ENCODE data around the gene HADH.
"Not testable (repeated sequence)": the region's sequence is repeated elsewhere in the genome, so short reads cannot be mapped to it uniquely, and the experiment has no call there.

HADH gene

DNA sequence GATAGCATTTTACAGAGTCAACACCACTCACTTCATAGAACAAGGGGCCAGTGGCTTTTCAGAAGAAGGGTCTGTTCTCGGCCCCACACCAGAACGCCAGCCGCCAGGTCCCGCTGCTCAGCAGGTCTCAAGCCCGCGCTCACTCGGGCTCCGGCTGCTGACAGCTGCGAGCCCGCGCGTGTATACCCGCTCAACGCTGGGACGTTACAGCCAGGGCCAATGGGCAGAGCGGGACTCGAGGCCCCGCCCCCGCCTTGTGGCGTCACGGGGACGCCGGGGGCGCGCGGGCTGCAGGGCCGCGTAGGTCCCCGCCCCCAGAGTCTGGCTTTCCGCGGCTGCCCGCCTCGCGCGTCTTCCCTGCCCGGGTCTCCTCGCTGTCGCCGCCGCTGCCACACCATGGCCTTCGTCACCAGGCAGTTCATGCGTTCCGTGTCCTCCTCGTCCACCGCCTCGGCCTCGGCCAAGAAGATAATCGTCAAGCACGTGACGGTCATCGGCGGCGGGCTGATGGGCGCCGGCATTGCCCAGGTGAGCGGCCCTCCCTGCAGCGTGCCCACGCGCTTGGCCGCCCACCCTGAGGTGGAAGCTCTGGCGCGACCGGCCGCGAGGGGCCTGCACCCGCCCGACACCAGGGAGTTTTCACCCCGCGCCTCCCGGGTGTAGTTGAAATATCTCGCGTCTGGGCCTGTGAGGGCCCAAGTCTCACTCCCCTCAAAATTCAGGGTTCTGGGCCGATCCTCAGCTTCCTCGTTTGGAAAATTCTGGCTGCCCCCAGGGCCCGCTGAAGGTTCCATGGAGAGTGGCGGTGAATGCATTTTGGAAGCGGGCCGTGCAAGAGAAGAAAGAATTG lies at the start of gene HADH:
Gene HADH, plus strand, starts transcription at position 353 of the 850 bp plus-strand sequence. Its CDS starts 44 bp downstream, at position 397.
- DNase-seq = peak; percentile 96

DNA sequence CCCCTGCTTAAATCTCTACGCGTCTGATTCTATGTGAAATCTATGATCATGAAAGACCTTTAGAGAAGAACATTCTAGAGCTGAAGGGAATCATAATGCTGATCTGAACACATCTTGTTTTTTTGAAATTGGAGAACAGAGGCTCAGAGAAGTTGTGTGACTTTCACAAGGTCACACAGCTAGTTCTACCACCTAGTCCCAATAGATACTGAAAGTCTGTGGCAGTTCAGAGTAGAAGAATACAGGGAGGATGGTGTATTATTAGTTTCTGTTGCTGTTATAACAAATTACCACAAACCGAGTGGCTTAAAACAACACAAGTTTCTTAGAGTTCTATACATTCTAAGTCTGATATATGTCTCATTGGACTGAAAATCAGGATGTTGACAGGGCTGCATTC lies 43.9 kb upstream of the HADH start:
- DNase-seq = no peak

DNA sequence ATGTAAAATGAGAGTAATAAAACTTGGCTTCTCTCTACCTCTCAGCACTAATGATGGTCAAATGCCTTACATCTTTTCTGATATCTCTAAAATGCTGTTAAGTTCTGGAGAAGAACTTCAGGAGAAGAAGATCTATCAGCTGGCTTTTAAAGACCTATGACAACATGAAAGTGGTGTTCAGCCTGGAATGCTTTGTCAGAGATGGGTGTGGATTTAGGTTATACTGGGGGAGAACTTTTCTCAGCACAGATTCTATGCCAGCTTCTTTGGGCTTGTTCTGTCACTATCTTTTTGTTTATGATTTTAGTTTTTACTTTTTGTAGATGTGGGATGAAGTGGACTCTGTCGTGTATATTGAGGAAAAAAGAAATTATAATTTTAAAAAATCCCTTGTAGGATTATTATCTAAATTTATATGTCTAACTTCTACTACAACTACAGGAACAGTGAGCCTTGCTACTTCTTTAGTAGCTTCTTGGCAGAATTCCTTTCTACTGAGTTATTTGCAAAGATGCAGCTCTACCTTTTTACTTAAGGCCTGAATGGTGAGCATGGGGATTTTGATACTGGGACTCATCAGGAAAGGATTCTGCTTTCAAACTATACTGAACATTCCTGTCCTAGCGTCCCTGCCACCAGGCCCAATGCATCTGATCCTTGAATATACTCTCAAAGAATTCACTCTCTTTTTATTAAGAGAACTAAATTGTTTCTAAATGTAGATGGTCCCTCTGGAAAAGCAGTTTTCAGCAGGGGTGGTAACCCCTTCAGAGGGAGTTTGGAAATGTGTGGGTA lies 38.7 kb upstream of the HADH start:
- DNase-seq = no peak

DNA sequence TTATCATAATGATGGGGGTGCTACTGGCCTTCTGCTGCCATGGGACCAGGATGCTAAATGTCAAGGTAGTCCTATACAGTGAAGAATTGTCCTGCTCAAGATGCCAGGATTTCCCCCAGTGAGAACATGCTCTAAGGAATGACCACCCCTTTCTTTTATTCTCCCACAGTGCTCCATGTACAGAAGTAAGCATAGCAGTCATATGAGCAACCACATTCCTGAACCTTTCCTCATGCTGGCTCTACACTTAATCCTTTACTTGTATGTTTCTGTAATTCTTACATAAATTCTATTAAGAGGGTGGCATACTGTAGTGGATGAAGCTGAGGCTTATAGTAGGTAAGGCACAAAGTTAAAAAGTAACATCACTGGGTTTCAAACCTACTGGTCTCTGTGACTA lies 38.1 kb upstream of the HADH start:
- no peak for DNase-seq

DNA sequence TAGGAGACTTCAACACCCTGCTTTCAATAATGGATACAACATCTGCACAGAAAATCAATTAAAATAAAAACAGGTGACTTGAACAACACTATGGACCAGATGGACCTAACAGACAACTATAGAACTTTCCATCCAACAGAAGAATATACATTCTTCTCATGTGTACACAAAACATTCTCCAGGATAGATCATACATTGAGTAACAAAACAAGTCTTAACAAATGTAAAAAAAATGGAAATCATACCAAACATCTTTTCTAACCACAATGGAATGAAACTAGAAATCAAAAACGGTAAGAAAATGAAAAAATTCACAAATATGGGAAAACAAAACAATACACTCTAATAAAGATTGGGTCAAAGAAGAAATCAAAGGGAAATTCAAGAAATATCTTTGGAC lies 33.7 kb upstream of the HADH start:
- DNase-seq = no peak

DNA sequence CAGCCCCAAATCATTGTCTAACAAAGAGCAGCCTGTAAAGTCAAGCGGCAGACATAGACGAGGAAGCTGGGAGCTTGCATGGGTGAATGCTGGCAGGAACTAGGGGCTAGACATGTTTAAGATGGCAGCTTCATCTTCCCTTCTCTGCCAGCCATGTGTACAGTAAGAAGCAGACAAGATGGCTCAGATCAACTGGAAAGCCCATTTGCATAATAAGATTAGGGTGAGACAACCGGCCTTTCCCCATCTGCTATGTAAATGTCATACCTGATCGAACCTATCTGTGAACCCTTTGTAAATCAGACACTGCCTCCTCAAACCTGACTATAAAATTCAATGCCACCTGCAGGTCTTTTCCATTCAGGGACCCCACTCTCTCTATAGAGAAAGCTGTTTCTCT lies 22.8 kb upstream of the HADH start:
- no peak for DNase-seq

DNA sequence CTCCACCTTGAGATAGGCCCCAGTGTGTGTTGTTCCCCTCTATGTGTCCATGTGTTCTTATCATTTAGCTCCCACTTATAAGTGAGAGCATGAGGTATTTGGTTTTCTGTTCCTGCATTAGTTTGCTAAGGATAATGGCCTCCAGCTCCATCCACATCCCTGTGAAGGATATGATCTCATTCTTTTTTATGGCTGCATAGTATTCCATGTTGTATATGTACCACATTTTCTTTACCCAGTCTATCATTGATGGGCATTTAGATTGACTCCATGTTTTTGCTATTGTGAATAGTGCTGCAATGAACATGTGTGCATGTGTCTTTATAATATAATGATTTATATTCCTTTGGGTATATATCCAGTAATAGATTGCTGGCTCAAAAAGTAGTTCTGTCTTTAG lies 22.2 kb upstream of the HADH start:
- DNase-seq = not testable (repeated sequence)

DNA sequence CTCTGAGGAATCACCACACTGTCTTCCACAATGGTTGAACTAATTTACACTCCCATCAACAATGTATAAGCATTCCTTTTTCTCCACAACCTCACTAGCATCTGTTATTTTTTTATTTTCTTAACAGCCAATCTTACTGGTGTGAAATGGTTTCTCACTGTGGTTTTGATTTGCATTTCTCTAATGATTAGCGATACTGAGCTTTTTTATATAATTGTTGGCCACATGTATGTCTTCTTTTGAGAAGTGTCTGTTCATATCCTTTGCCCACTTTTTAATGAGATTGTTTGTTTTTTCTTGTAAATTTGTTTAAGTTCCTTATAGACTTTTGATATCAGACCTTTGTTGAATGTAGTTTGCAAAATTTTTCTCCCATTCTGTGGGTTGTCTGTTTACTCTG lies 21.8 kb upstream of the HADH start:
- DNase-seq = not testable (repeated sequence)

DNA sequence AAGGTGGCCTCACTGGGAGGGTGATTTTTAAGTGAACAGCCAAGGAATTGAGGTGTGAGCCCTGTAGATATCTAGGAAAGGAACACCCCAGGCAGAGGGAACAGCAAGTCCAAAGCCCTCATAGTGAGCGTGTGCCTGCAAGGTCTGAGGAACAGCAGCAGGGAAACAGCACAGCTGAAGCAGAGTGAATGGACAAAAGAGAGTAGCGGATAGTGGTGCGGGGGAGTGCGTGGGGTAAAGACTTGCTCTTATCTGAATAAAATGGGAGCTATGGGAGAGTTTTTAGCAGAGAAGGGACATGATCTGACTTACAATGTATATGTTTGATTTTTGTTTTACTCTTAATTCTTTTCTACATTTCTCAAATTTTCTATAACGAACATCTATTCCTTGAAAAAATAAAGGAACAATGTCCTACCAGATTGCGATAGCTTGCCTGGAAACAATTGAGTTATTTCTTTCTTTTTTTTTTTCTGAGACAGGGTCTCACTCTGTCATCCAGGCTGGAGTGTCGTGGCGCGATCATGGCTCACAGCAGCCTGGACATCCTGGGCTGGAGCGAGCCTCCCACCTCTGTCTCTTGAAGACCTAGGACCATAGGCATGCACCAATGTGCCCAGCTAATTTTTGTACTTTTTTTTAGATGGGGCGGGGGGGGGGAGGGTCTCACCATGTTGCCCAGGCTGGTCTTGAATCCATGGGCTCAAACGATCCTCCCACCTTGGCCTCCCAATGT lies 19.5 kb upstream of the HADH start:
- no peak for DNase-seq

DNA sequence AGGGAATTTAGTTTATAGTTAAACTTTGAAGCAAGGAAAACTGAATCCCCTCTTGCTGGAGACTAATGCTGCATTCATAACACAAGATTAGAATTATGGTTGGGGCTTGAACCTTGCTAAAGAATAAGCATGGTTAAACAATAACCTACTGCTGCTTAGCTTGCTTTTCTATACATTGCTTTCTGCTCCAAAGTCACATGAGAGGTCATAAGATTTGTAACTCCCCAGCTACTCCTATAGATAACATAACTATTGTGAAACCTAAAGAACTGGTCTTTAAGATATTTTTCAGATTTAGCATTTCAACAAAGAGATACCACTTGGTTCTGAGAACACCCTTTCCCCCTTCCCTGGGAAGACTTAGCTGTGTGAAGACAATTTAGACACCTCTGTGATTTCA lies 17.1 kb upstream of the HADH start:
- DNase-seq = no peak

DNA sequence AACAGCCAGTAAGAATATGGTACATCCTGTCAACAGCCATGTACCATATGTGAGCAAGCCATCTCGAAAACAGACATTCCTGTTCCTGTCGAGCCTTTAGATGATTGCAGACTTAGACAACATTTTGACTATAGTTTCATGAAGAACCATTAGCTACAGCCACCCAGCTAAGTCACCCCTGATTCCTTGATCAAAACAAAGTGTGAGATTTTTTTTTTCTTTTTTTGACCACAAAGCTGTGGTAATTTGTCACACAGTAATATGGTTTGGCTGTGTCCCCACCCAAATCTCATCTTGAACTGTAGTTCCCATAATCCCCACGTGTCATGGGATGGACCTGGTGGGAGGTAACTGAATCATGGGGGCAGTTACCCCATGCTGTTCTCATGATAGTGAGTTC lies 15.2 kb upstream of the HADH start:
- DNase-seq = no peak

DNA sequence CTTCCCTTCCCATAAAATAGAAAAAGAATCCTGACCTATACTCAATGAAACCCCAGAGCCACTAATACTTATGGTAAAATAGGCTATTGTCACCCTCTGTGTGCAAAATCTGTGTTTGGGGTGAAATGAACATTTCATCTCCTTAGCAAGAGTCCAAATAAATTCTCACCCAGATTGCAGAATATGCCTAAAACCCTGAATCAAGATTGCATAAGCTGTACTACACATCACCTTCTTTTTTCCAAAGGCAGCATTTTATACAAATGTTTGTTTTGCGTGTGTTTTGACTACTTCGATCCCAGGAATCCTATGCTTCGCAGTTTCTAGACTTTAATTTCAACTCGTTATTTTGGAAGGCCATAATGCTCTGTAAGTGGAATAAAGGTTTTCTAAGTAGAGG lies 12.2 kb upstream of the HADH start:
- DNase-seq = no peak

DNA sequence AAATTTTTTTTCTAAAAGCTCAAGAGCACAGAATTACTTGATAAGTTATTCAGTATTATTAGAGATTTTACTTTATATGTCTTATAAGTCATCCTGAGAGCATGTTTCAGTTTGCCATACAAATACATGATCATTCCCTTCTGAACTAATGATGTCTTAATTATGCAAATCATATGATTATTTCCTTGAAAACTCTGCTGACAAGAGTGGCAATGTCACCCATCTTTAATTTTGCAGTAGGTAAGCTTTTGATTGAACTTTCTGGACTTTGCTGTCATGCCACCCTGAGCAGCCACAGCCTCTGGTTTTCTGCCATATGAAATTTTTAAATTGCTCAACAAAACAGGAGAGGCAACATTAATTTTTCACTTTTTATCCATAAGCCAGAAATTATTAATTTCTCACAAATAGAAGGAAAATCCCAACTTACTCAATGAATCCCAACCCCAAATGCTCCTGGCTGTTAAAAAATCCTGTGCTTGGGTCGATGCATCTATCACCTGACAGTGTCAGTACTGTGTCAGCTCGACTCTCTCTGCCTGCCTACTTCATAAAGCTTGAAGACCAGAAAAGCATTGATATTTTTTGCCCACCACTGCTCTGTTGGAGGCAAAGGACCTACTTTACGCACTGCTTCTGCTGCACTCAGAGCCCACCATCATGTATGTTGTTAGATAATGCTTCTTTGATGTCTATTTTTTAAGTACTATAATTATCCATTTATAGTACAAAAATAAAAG lies 11.6 kb upstream of the HADH start:
- DNase-seq = no peak

DNA sequence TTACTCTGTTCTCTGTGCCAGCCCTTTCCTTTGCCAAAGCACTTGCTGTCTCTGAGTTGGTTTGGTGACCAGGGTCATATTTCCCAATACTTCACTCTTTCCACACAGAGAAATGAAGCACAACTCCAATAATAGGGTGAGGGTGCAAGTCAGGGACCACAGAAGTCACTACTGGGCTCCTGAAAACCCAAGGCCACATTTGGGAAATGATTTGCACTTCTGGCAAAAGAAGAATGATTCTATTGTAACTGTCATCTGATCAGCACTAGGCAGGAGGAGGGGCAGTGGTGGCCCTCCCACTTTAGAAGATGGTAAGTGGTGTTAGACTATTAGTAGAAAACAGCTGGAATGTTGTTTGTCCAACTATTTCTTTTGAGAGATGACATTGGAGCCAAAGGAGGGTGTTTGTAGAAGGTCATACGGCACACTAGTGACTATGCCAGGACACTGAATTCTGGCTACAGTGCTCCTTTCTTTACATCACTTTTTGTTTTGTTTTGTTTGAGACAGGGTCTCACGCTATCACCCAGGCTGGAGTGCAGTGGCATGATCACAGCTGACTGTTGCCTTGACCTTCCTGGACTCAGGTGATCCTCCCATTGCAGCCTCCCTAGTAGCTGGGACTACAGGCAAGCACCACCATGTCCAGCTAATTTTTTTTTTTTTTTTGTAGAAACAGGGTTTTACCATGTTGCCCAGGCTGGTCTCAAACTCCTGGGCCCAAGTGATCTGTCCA lies 10.8 kb upstream of the HADH start:
- no peak for DNase-seq

DNA sequence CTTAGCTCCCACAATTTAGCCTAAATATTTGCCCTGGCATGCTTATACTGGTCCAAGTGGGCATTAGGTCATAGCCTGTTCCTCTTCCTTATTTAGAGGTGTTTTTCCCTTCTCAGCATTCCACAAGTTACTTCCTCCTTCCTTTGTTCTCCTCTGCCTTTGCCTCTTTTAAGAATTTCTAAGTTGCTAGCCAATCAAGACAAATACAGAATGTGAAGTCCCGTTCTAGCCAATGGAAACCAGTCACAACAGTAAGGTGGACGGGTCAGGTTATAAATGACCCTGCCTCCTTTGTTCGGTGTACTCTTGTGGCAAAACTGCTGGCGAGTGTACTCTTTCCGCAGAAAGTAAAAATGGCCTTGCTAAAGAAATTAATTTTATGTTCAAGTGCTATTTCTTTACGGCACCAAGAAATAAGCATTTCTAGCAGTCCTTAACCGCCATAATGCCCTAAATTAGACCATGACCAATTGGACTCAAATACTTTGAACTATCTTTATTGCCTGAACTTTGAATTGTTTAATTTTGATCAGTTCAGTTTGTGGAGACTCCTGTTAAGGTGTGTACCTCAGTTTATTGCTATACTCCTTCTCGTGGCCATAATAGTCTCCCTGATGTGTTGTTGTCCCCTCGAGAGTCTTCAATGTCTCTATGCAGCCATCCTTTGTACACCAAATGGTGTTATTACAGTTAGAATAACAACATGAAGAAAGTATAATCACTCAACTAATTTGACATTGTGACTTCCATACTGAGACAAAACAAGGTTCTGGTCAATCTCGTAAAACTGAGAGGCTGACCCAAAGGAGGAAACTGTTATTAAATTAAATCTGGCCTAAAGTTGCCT lies 1.6 kb upstream of the HADH start:
- DNase-seq = no peak

DNA sequence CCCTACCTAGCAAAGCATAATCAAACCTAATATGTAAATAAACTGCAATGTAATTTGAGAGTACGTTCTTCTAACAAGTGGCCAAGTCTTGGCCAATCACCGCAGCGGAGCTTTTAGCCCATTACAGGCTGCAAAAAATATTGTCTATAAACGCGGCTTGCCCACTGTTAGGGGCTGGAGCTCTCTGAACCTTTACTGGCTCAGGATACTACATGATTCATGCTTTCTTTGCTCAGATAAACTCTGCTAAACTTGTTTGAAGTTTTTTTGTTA lies 990 bp upstream of the HADH start:
- DNase-seq = no peak

DNA sequence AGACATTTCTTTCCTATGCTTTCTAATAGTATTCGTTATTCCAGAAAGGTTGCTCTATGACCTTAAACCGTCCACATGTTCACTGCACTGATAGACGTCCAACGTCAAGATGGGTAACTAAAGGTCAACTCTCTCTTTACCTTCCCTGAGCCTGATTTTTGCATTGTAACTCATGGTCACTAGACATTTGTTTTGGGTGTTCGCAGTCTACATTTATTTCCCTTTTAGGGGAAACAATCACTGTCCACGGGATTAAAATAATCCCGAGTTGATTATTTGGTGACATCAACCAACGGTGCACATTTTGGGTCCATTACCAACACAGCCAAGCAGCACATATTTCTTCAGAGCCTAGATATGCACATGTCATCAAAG lies 540 bp upstream of the HADH start:
- no peak for DNase-seq

DNA sequence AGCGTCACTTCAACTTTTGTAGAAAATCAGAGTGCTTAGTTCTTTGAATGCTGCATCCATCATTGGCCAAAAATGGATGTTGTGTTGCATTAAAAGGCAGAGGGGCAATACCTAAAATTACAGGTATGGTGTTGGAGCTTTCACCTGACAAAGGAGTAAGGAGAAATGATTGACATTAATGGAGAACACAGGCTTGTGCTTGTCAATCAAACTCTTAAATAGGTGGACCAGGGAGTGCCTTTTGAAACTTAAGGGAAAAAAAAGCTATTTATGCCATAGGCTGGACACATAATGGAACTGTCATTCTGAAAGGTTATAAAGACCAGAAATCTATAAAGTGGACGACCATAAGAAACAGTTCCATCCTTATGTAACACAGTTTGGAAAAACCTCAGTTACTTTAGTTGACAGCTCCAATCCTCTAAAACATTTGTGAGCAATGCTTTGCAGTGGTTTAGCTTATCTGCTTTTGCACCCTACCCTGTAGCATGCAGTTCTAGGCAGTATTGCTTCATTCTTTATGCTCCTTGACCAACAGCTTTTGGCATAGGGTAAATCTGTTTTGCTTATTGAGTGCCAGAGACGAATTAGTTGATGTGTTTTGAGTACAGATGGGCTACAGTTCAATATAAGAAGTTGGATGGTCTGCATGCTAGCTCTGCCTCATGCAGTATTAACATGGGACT lies 2.4 kb downstream of the HADH start:
- no peak for DNase-seq

DNA sequence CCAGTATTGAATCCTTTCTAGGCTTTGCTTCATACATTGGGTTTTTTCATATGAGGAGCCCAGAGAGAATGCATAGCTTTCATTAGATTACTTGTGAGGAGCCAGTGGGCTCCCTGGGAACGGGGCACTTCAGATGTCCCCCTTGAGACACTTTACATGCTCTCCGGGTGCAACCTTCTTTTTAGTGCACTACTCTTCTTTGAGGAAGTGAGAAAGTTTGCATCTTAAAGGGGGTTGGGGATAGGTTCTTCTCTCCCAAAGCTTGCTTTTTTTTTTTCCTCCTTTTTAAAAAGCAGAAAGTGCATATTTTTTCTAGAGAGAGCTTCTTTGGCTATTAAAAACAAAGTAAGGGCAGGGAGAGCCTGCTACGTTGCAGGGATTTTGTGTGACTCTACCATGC lies 4.3 kb downstream of the HADH start:
- DNase-seq = no peak

DNA sequence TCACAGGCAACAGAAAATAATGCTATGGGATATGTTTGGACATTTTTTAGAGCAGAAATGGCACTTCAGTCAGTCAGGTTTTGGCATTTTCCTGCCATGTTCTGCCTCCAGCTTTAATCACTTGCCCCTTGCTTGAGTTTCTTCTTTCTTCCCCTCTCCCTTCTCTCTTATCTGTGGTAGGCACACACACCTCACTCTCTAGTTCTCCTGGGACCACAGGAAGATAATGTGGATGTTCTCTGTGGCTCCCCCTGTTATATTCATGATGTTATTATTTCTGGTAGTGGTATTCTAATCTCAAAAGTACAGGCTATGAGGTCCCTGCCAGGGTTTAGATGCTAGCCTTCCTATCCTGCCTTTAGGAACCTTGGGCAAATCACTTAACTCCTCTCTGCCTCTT lies 5.2 kb downstream of the HADH start:
- DNase-seq = no peak

Measured in CD4-positive, alpha-beta T cell treated with Interleukin-6 for 4 hours (primary cell).